ENCODE results near the gene KRTAP5-11.
"Not testable (repeated sequence)": the region's sequence is repeated elsewhere in the genome, so short reads cannot be mapped to it uniquely, and the experiment has no call there.

Gene KRTAP5-11

DNA sequence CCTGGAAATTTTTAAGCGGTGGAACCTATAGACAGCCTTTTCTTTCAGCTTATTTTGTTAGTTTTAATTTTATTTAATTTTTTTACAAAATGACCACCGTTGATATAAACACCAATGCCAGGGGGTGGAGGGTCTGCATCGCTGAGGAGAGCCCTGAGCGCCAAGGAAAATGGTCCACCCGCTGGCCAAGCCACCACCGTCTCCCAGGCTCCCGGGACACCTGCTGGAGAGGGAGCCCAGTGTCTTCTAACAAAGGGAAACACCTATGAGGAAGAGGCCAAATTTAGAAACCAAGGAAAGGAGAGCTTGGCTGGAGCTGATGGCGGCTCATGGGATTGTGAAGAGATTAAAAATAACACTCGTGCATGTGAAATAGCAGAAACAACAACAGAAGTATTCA is 45.1 kb downstream of the KRTAP5-11 start:
- TF ChIP-seq, protein P1, sequence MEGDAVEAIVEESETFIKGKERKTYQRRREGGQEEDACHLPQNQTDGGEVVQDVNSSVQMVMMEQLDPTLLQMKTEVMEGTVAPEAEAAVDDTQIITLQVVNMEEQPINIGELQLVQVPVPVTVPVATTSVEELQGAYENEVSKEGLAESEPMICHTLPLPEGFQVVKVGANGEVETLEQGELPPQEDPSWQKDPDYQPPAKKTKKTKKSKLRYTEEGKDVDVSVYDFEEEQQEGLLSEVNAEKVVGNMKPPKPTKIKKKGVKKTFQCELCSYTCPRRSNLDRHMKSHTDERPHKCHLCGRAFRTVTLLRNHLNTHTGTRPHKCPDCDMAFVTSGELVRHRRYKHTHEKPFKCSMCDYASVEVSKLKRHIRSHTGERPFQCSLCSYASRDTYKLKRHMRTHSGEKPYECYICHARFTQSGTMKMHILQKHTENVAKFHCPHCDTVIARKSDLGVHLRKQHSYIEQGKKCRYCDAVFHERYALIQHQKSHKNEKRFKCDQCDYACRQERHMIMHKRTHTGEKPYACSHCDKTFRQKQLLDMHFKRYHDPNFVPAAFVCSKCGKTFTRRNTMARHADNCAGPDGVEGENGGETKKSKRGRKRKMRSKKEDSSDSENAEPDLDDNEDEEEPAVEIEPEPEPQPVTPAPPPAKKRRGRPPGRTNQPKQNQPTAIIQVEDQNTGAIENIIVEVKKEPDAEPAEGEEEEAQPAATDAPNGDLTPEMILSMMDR (IDR thresholded peaks at IDR 0.05; ENCODE audit: extremely low read depth, missing control alignments) = no peak
- no peak for DNase-seq (ENCODE audit: low spot score)

- TF ChIP-seq, protein P1 (IDR thresholded peaks at IDR 0.05; ENCODE audit: extremely low read depth, missing control alignments) = no peak
- no peak for DNase-seq (ENCODE audit: low spot score)
Observed at GRCh38 chr11:71535825-71536224, 46.9 kb downstream of the KRTAP5-11 start.

DNA sequence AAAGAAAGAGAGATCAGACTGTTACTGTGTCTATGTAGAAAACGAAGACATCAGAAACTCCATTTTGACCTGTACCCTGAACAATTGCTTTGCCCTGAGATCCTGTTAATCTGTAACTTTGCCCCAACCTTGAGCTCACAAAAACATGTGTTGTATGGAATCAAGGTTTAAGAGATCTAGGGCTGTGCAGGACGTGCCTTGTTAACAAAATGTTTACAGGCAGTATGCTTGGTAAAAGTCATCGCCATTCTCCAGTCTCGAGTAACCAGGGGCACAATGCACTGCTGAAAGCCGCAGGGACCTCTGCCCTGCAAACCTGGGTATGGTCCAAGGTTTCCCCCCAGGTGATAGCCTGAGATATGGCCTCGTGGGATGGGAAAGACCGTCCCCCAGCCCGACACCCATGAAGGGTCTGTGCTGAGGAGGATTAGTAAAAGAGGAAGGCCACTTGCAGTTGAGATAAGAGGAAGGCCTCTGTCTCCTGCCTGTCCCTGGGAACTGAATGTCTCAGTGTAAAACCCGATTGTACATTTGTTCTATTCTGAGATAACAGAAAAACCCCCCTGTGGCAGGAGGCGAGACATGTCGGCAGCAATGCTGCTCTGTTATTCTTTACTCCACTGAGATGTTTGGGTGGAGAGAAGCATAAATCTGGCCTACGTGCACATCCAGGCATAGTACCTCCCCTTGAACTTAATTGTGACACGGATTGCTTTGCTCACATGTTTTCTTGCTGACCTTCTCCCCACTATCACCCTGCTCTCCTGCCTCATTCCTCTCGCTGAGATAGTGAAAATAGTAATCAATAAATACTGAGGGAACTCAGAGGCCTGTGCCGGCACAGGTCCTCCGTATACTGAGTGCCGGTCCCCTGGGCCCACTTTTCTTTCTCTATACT is 47.7 kb downstream of the KRTAP5-11 start:
- DNase-seq (ENCODE audit: low spot score) = not testable (repeated sequence)

- no peak for DNase-seq (ENCODE audit: low spot score)
- TF ChIP-seq, protein P1 (IDR thresholded peaks at IDR 0.05; ENCODE audit: extremely low read depth, missing control alignments) = no peak
Observed at GRCh38 chr11:71532036-71532610, 50.6 kb downstream of the KRTAP5-11 start.
